Suprapubic skin (tissue), 4 donors: ENCODE results near the gene APMAP. TPM values are rescaled to one million over a fixed set of nuclear protein-coding genes. Genes with fewer than 3 reads are reported as not detected.

Experiments used
- DNase-seq, 2 donors: peaks; one replicate each; pipeline ENCODE4 v3.0.0-alpha.2; 2019; ENCODE audit warnings: low spot score in 2 of 2
- H3K27ac ChIP-seq: fragments of 200-600 bp; sonication (generic); one replicate; pipeline ENCODE4 v1.5.1; 2019
- H3K27me3 ChIP-seq: fragments of 200-600 bp; sonication (generic); one replicate; pipeline ENCODE4 v1.5.1; 2019
- H3K36me3 ChIP-seq: fragments of 200-600 bp; sonication (generic); one replicate; pipeline ENCODE4 v1.5.1; 2019
- H3K4me1 ChIP-seq: fragments of 200-600 bp; sonication (generic); one replicate; pipeline ENCODE4 v1.5.1; 2019
- H3K4me3 ChIP-seq: fragments of 200-600 bp; sonication (generic); one replicate; pipeline ENCODE4 v1.5.1; 2019; ENCODE audit warnings: mild to moderate bottlenecking
- H3K9me3 ChIP-seq: fragments of 200-600 bp; sonication (generic); one replicate; pipeline ENCODE4 v1.5.1; 2019
- EP300 ChIP-seq: sonication (generic); formaldehyde crosslinking; IDR thresholded peaks from one replicate; pipeline ENCODE4 v1.6.1; 2017; ENCODE audit warnings: antibody characterized with exemption
- POLR2A ChIP-seq, 2 donors: fragments of 450-650 bp; IDR thresholded peaks; one replicate each; pipeline ENCODE4 v1.6.1; 2017; ENCODE audit warnings: antibody characterized with exemption in 2 of 2, mild to moderate bottlenecking in 2 of 2, moderate library complexity in 2 of 2
- POLR2AphosphoS5 ChIP-seq, 3 donors: sonication (generic); formaldehyde crosslinking; IDR thresholded peaks; one replicate each; pipeline ENCODE4 v1.6.1; 2017; ENCODE audit warnings: antibody characterized with exemption in 3 of 3
- WGBS: methylation state at CpG from one replicate; pipeline ENCODE4 v1.1.5; 2018; 5-methylcytosine and 5-hydroxymethylcytosine counted together
- total RNA-seq, 4 donors: library from RNA; depleted of rRNA; stranded (reverse); fragments of >200 nt; gene quantifications; one replicate each; pipeline ENCODE4 v1.1.0, GENCODE V29; 2016
- TF ChIP-seq, protein P1 (sequence below), 2 donors: fragments of 200-600 bp in 1 of 2; fragments of 450-650 bp in 1 of 2; sonication (generic) in 1 of 2; IDR thresholded peaks; one replicate each; pipeline ENCODE4 v1.5.1; 2016 to 2019; ENCODE audit warnings: antibody characterized with exemption in 2 of 2, mild to moderate bottlenecking in 1 of 2, moderate library complexity in 1 of 2

The APMAP gene
- total RNA-seq, 4 donors from 2014 or later = 61.8 to 89.3 (median 69.9) TPM

DNA sequence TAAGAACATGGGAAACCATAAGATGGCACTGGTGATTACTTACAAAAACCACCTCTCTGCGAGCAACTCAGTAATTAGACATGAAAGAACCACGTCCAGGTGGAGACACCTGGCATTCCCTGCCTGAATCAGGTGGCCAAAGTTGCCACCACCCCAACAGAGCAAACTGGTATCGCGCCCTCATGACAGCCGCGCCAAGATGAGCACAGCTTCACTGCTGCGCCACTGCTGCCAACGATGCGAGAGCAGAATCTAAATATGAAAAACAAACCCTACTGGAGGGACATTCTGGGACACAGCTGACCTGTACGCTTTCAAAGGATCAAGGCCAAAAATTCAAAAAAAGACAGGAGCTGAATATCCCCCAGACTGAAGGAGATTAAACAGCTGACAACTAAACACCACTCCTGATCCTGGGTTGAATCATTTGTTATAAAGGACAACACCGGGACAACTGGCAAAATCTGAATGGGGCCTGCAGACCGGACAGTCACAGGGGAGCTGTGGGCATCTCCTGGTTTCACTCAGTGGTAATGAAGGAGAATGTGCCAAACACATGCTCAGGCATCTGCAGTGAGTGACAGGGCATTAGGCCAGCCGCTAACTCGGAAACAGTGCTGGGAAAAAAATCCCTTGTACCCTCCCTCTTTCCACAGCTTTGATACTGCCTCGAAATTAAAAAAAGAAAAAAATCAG is 26.1 kb downstream of the APMAP start:
- H3K4me3 ChIP-seq = no peak overlapping the region
- TF ChIP-seq, protein P1, sequence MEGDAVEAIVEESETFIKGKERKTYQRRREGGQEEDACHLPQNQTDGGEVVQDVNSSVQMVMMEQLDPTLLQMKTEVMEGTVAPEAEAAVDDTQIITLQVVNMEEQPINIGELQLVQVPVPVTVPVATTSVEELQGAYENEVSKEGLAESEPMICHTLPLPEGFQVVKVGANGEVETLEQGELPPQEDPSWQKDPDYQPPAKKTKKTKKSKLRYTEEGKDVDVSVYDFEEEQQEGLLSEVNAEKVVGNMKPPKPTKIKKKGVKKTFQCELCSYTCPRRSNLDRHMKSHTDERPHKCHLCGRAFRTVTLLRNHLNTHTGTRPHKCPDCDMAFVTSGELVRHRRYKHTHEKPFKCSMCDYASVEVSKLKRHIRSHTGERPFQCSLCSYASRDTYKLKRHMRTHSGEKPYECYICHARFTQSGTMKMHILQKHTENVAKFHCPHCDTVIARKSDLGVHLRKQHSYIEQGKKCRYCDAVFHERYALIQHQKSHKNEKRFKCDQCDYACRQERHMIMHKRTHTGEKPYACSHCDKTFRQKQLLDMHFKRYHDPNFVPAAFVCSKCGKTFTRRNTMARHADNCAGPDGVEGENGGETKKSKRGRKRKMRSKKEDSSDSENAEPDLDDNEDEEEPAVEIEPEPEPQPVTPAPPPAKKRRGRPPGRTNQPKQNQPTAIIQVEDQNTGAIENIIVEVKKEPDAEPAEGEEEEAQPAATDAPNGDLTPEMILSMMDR (IDR thresholded peaks at IDR 0.05) = no peak
- no peak for TF ChIP-seq EP300
- no peak for TF ChIP-seq POLR2AphosphoS5 (IDR thresholded peaks at IDR 0.05)
- TF ChIP-seq POLR2A (IDR thresholded peaks at IDR 0.05) = no peak
- H3K27me3 ChIP-seq = no peaks in the 10 kb centered on the region
- peaks cover 99% of the 10 kb centered on the region for H3K36me3 ChIP-seq
- H3K4me1 ChIP-seq = no peaks in the 10 kb centered on the region
- H3K9me3 ChIP-seq = no peaks in the 10 kb centered on the region
- peak; percentile 31 to 41 for DNase-seq
- WGBS = 86% methylated on average over 15 of the region's 15 CpGs
- H3K27ac ChIP-seq = no peak overlapping the region

DNA sequence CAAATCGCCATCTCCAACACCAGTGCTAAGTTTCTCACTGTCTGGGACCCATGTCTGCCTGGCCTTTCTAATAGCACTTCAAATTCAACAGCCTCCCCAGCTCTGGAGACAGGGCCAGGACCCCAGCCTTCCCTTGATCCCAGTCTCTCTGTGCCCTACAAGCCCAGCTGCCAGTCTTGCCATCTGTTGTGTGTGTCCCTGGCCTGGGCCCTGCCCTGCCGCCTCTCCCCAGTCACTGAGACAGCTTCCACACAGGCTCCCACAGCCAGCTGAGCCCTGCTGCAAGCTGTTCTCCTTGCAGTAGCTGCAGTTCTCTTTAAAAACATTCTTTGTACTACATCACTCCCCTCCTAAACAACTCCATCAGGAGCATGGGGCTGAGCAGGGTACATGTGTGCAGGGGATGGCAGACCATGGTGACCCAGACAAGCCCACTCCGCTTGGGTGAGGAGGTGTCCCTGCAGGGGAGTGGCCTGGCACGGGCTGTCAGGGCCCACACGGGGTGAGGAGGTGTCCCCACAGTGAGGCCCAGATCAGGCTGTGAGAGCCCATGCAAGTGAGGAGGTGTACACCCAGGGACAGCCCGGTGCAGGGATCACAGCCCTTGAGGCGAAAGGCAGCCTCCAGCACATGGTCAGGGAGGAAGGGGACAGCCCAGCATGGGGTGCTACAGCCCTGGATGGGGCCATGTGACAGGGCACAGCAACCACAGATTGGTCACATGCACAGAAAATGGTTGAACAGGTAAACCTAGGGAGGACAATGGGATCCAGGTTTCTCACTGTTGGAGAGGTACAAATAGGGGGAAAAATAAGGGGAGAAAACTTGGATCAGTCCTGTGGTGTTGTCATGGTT is 27.3 kb downstream of the APMAP start:
- Histone ChIP-seq H3K4me3 (no peak overlapping the region), H3K27me3 (no peaks in the 10 kb centered on the region), H3K36me3 (peaks cover 99% of the 10 kb centered on the region), H3K27ac (no peak overlapping the region), H3K9me3 (no peaks in the 10 kb centered on the region), H3K4me1 (no peaks in the 10 kb centered on the region)
- 92% methylated on average over 7 of the region's 7 CpGs for WGBS
- no peak for TF ChIP-seq EP300
- TF ChIP-seq POLR2AphosphoS5 (IDR thresholded peaks at IDR 0.05) = no peak
- no peak for TF ChIP-seq POLR2A (IDR thresholded peaks at IDR 0.05)
- peak in 1 of 2 donors; percentile 50 for DNase-seq

DNA sequence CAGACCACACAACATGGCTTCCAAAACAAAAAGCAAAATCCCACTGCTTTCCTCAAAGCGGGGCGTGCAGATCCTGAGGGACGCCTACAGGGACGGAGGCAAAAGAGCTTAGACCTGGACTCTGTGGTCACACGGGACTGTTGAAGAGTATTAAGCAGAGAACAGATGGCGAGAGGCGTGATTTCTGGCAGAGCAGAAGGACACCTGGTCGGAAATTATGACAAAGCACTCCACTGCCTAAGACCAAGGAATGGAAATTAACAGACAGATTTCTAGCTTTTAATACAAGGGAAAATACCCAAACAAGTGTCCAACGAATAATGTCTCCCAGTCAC is 28.1 kb downstream of the APMAP start:
- Histone ChIP-seq H3K27ac (no peak overlapping the region), H3K27me3 (no peaks in the 10 kb centered on the region), H3K36me3 (peaks cover 99% of the 10 kb centered on the region), H3K9me3 (no peaks in the 10 kb centered on the region), H3K4me1 (no peaks in the 10 kb centered on the region), H3K4me3 (no peak overlapping the region)
- TF ChIP-seq POLR2AphosphoS5 (IDR thresholded peaks at IDR 0.05) (no peak), POLR2A (IDR thresholded peaks at IDR 0.05) (no peak), EP300 (no peak)
- TF ChIP-seq, protein P1 (IDR thresholded peaks at IDR 0.05) = no peak
- WGBS = 95% methylated on average over 9 of the region's 9 CpGs
- no peak for DNase-seq

DNA sequence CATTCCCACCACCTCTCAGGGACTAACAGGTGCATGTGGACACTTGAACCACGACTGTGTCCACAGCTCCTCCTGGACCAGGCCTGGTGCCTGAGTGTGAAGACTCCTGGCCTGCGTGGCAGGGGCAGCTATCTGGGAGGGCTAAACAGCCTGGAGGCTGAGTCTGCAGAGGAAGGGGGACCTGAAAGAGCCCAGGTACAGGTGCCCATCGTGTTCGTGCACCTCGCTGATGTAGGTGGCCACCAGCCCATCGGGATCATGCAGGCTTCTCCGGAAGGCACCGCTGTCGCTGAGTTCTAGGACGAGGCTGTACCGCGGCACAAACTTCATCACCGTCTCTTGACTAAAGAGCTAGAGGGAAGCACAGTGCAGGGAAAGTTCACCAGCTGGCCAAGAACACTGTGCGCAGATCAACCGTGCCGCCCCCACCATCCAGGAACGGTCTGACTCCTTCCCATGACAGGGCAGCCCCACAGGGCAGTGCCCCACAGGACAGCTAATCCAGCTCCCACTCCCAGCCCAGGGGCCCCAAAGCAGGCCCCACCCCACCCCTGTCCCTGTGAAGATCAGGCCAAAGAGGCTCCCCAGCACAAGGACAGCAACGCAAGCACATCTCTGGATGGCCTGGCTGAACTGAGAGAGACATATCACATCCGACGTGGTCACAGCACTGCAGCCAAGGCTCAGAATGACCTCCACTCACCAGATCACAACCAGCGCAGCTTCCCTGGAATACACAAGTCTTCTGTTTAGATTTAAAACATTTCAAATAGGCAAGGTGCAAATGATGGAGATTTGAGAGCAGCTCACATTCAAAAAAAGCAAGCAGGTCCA is 28.7 kb downstream of the APMAP start:
- Histone ChIP-seq H3K27ac (no peak overlapping the region), H3K9me3 (no peaks in the 10 kb centered on the region), H3K4me1 (no peaks in the 10 kb centered on the region), H3K27me3 (no peaks in the 10 kb centered on the region), H3K4me3 (no peak overlapping the region), H3K36me3 (peaks cover 99% of the 10 kb centered on the region)
- WGBS = 93% methylated on average over 18 of the region's 21 CpGs
- TF ChIP-seq EP300 = no peak
- TF ChIP-seq POLR2AphosphoS5 (IDR thresholded peaks at IDR 0.05) = no peak
- TF ChIP-seq, protein P1 (IDR thresholded peaks at IDR 0.05) = no peak
- no peak for TF ChIP-seq POLR2A (IDR thresholded peaks at IDR 0.05)
- no peak for DNase-seq

DNA sequence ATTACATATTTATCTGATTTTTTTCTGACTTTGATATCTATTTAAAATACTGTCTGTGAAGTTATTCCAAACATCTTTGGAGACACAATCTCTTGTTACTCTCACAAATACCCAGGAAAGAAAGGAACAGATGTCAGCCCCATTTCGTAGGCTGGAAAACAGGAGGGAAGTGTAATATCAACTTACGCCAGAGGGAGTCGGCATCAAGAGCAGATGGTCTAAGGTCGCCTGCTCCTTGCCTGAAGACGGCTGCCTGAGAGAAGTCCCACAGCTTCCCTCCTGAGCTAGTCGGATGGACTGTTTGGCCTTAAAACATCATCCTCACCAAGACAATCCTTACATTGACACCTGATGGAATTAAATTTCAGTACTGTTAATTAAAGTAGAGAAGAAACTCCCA is 30.0 kb downstream of the APMAP start:
- Histone ChIP-seq H3K4me3 (no peak overlapping the region), H3K27me3 (no peaks in the 10 kb centered on the region), H3K4me1 (no peaks in the 10 kb centered on the region), H3K36me3 (peaks cover 97% of the 10 kb centered on the region), H3K9me3 (no peaks in the 10 kb centered on the region), H3K27ac (no peak overlapping the region)
- no peak for DNase-seq
- TF ChIP-seq, protein P1 (IDR thresholded peaks at IDR 0.05) = no peak
- TF ChIP-seq EP300 = no peak
- TF ChIP-seq POLR2A (IDR thresholded peaks at IDR 0.05) = no peak
- no peak for TF ChIP-seq POLR2AphosphoS5 (IDR thresholded peaks at IDR 0.05)
- WGBS = 93% methylated on average over 6 of the region's 6 CpGs
